ENCODE measurements around the gene RO60.

- TF ChIP-seq EZH2 (IDR thresholded peaks at IDR 0.05; ENCODE audit: borderline replicate concordance, low read depth, low read length, severe bottlenecking), result no peak
- peak; percentile 40 for TF ChIP-seq CTCF (IDR thresholded peaks at IDR 0.05; ENCODE audit: borderline replicate concordance, extremely low read depth, low read length, poor library complexity, severe bottlenecking)
Observed at GRCh38 chr1:193059282-193060114, at the start of gene RO60, which contains the start of gene UCHL5.

All from DND-41 (cell line).